T-helper 2 cell treated with Interferon-gamma antibody and Interleukin-4, amounts not matched to agents 100 ng/mL and 5 ng/mL, for 36 hours (primary cell): ENCODE measurements around the gene NFATC3. TPM values are rescaled to one million over a fixed set of nuclear protein-coding genes. Genes with fewer than 3 reads are reported as not detected.

Source experiments
- intact Hi-C: fragments of 100-400 bp; cut with micrococcal nuclease; formaldehyde crosslinking; loops from one replicate; pipeline ENCODE4 v1.15.1; 2023
- total RNA-seq: library from RNA; stranded (reverse); gene quantifications from 2 replicates; pipeline ENCODE4 v1.2.3, GENCODE V29; 2022

NFATC3 gene
- total RNA-seq, 1 donor from 2014 or later, result 205 TPM

- intact Hi-C loops, result loop anchor here (2.0 kb wide), 1 partner anchor 134 kb away; no protein-coding TSS in a partner anchor
Measured at GRCh38 chr16:68228652-68229051, 143.5 kb downstream of the NFATC3 start.

- intact Hi-C loops, result loop anchor here (2.0 kb wide), 1 partner anchor 135 kb away; no protein-coding TSS in a partner anchor
Measured at GRCh38 chr16:68229431-68230175, 144.4 kb downstream of the NFATC3 start.

- intact Hi-C loops, result no loop called here
Measured at GRCh38 chr16:68230176-68230571, 145.0 kb downstream of the NFATC3 start.

- intact Hi-C loops, result no loop called here
Measured at GRCh38 chr16:68230956-68231355, 145.8 kb downstream of the NFATC3 start.

GRCh38 chr16:68231384-68232136, 146.4 kb downstream of the NFATC3 start:
- intact Hi-C loops, result no loop called here

- intact Hi-C loops, result no loop called here
Measured at GRCh38 chr16:68232335-68232734, 147.2 kb downstream of the NFATC3 start.

- intact Hi-C loops, result no loop called here
Measured at GRCh38 chr16:68233085-68233834, 148.1 kb downstream of the NFATC3 start.

GRCh38 chr16:68233835-68234187, 148.6 kb downstream of the NFATC3 start:
- intact Hi-C loops, result no loop called here

GRCh38 chr16:68234188-68235107, 149.3 kb downstream of the NFATC3 start:
- intact Hi-C loops, result no loop called here

- intact Hi-C loops, result no loop called here
Measured at GRCh38 chr16:68235108-68235886, 150.1 kb downstream of the NFATC3 start.

GRCh38 chr16:68235887-68236136, 150.6 kb downstream of the NFATC3 start, which contains the start of gene ESRP2:
TSS of gene ESRP2 (minus strand) at chr16:68236127. CDS start at chr16:68236045, 82 bp downstream.
- intact Hi-C loops, result no loop called here

- intact Hi-C loops, result no loop called here
Measured at GRCh38 chr16:68236137-68236825, 151.1 kb downstream of the NFATC3 start.

- intact Hi-C loops, result loop anchor here (1.0 kb wide), 1 partner anchor 8 kb away; the partner anchor contains the start of gene PLA2G15
Measured at GRCh38 chr16:68236826-68237242, 151.7 kb downstream of the NFATC3 start.

GRCh38 chr16:68237243-68238028, 152.3 kb downstream of the NFATC3 start:
- intact Hi-C loops, result loop anchor here (1.0 kb wide), 1 partner anchor 8 kb away; the partner anchor contains the start of gene PLA2G15

GRCh38 chr16:68238029-68238345, 152.8 kb downstream of the NFATC3 start:
- intact Hi-C loops, result no loop called here

GRCh38 chr16:68242085-68242484, 156.9 kb downstream of the NFATC3 start:
- intact Hi-C loops, result no loop called here

GRCh38 chr16:68242926-68243858, 158.0 kb downstream of the NFATC3 start:
- intact Hi-C loops, result no loop called here

GRCh38 chr16:68244481-68244902, 159.3 kb downstream of the NFATC3 start:
- intact Hi-C loops, result no loop called here
